Neutrophil (primary cell): ENCODE measurements around the gene COL6A1.

ENCODE experiments used
- H3K27ac ChIP-seq: fragments of 200-600 bp; sonication (generic); 2 replicates; pipeline ENCODE4 v1.5.1; 2016; ENCODE audit warnings: mild to moderate bottlenecking, moderate library complexity
- H3K27me3 ChIP-seq: fragments of 200-600 bp; sonication (generic); 2 replicates; pipeline ENCODE4 v1.6.0; 2016; ENCODE audit warnings: mild to moderate bottlenecking
- H3K36me3 ChIP-seq: fragments of 200-600 bp; sonication (generic); 2 replicates; pipeline ENCODE4 v1.5.1; 2017
- H3K4me1 ChIP-seq, 2 experiments: fragments of 200-600 bp in 1 of 2; sonication (generic) in 1 of 2; 1 replicate in 1 of 2; 2 replicates in 1 of 2; pipeline versions ENCODE4 v1.5.1 to v1.6.1; 2013 to 2016; ENCODE audit warnings: low read depth in 1 of 2, low read length in 1 of 2, mild to moderate bottlenecking in 1 of 2, moderate library complexity in 1 of 2; ENCODE audit not compliant: control insufficient read depth in 1 of 2, insufficient read depth in 1 of 2
- H3K4me3 ChIP-seq, 2 experiments: fragments of 200-600 bp in 1 of 2; sonication (generic) in 1 of 2; 1 replicate in 1 of 2; 2 replicates in 1 of 2; pipeline ENCODE4 v1.5.1; 2013 to 2016; ENCODE audit warnings: low read depth in 1 of 2, low read length in 1 of 2, mild to moderate bottlenecking in 1 of 2, moderate library complexity in 1 of 2
- H3K9me3 ChIP-seq: fragments of 200-600 bp; sonication (generic); 2 replicates; pipeline ENCODE4 v1.5.1; 2016
- CTCF ChIP-seq: fragments of 200-600 bp; sonication (generic); IDR thresholded peaks from 2 replicates; pipeline ENCODE4 v1.5.1; 2016; ENCODE audit warnings: antibody characterized with exemption

Gene COL6A1

GRCh38 chr21:46022551-46023525, 41.3 kb downstream of the COL6A1 start:
- Histone ChIP-seq H3K36me3 (no peaks in the 10 kb centered on the region), H3K9me3 (no peaks in the 10 kb centered on the region), H3K27me3 (peaks cover 48% of the 10 kb centered on the region), H3K27ac (no peak overlapping the region), H3K4me1 (no peaks in the 10 kb centered on the region), H3K4me3 (no peak overlapping the region)
- no peak for TF ChIP-seq CTCF

GRCh38 chr21:46023555-46023954, 42.0 kb downstream of the COL6A1 start:
- no peaks in the 10 kb centered on the region for H3K9me3 ChIP-seq
- H3K36me3 ChIP-seq, result no peaks in the 10 kb centered on the region
- no peak overlapping the region for H3K27ac ChIP-seq
- no peak for TF ChIP-seq CTCF
- no peak overlapping the region for H3K4me3 ChIP-seq
- peaks cover 50% of the 10 kb centered on the region for H3K27me3 ChIP-seq
- no peaks in the 10 kb centered on the region for H3K4me1 ChIP-seq

GRCh38 chr21:46024141-46024540, 42.6 kb downstream of the COL6A1 start:
- H3K36me3 ChIP-seq, result no peaks in the 10 kb centered on the region
- no peak for TF ChIP-seq CTCF
- no peak overlapping the region for H3K4me3 ChIP-seq
- H3K27ac ChIP-seq, result no peak overlapping the region
- no peaks in the 10 kb centered on the region for H3K9me3 ChIP-seq
- H3K27me3 ChIP-seq, result peaks cover 54% of the 10 kb centered on the region
- H3K4me1 ChIP-seq, result no peaks in the 10 kb centered on the region

GRCh38 chr21:46025113-46025770, 43.7 kb downstream of the COL6A1 start:
- TF ChIP-seq CTCF, result no peak
- Histone ChIP-seq H3K4me1 (no peaks in the 10 kb centered on the region), H3K9me3 (no peaks in the 10 kb centered on the region), H3K36me3 (no peaks in the 10 kb centered on the region), H3K4me3 (no peak overlapping the region), H3K27ac (no peak overlapping the region), H3K27me3 (peaks cover 45% of the 10 kb centered on the region)

- H3K27ac ChIP-seq, result no peak overlapping the region
- no peaks in the 10 kb centered on the region for H3K36me3 ChIP-seq
- H3K4me1 ChIP-seq, result no peaks in the 10 kb centered on the region
- H3K27me3 ChIP-seq, result peaks cover 39% of the 10 kb centered on the region
- H3K4me3 ChIP-seq, result no peak overlapping the region
- H3K9me3 ChIP-seq, result no peaks in the 10 kb centered on the region
- TF ChIP-seq CTCF, result no peak
Observed at GRCh38 chr21:46027851-46028493, 46.4 kb downstream of the COL6A1 start.
